Loucy (cell line): Measurements from ENCODE around the gene CPSF7.

ENCODE experiments used
- H2AFZ ChIP-seq: fragments of 200-600 bp; sonication (generic); 2 replicates; pipeline ENCODE4 v1.6.0; 2016; ENCODE audit warnings: antibody characterized with exemption, mild to moderate bottlenecking, low read length, moderate library complexity
- H3F3A ChIP-seq: fragments of 200-600 bp; 2 replicates; pipeline ENCODE4 v1.6.0; 2016; ENCODE audit warnings: antibody characterized with exemption, low read depth, mild to moderate bottlenecking
- H3K27me3 ChIP-seq: fragments of 200-600 bp; sonication (generic); 2 replicates; pipeline ENCODE4 v1.6.1; 2014; ENCODE audit warnings: low read length, mild to moderate bottlenecking; ENCODE audit not compliant: insufficient read depth, poor library complexity, severe bottlenecking
- H3K36me3 ChIP-seq: fragments of 200-600 bp; sonication (generic); 2 replicates; pipeline ENCODE4 v1.6.1; 2016; ENCODE audit warnings: low read length; ENCODE audit not compliant: insufficient read depth
- H3K4me1 ChIP-seq: fragments of 200-600 bp; sonication (generic); 2 replicates; pipeline ENCODE4 v1.5.1; 2014; ENCODE audit warnings: low read length, mild to moderate bottlenecking; ENCODE audit not compliant: insufficient read depth, poor library complexity, severe bottlenecking
- H3K4me2 ChIP-seq: fragments of 200-600 bp; sonication (generic); 2 replicates; pipeline ENCODE4 v1.6.0; 2014; ENCODE audit warnings: antibody characterized with exemption, low read length, low read depth, mild to moderate bottlenecking; ENCODE audit not compliant: poor library complexity, severe bottlenecking
- H3K4me3 ChIP-seq: fragments of 200-600 bp; sonication (generic); 2 replicates; pipeline ENCODE4 v1.5.1; 2014; ENCODE audit warnings: low read length, mild to moderate bottlenecking, mixed read lengths; ENCODE audit not compliant: poor library complexity, severe bottlenecking
- H3K79me2 ChIP-seq: fragments of 200-600 bp; sonication (generic); 2 replicates; pipeline ENCODE4 v1.6.1; 2014; ENCODE audit warnings: low read length; ENCODE audit not compliant: insufficient read depth
- H3K9ac ChIP-seq: fragments of 200-600 bp; sonication (generic); 2 replicates; pipeline ENCODE4 v1.6.0; 2014; ENCODE audit warnings: mild to moderate bottlenecking, low read depth, low read length, moderate library complexity; ENCODE audit not compliant: poor library complexity, severe bottlenecking
- H3K9me2 ChIP-seq: fragments of 200-600 bp; sonication (generic); replicated peaks from 2 replicates; pipeline ENCODE4 v1.6.1; 2016; ENCODE audit warnings: low read depth, low read length, mixed read lengths
- H3K9me3 ChIP-seq: fragments of 200-600 bp; sonication (generic); 2 replicates; pipeline ENCODE4 v1.6.1; 2014; ENCODE audit warnings: mild to moderate bottlenecking, antibody characterized with exemption, low read length, low read depth; ENCODE audit not compliant: insufficient read depth
- H4K20me1 ChIP-seq: fragments of 200-600 bp; sonication (generic); 2 replicates; pipeline ENCODE4 v1.6.0; 2014; ENCODE audit warnings: antibody characterized with exemption, low read length, mild to moderate bottlenecking; ENCODE audit not compliant: insufficient read depth, poor library complexity, severe bottlenecking
- CTCF ChIP-seq: fragments of 200-600 bp; sonication (generic); conservative IDR thresholded peaks from 2 replicates; pipeline ENCODE4 v1.5.1; 2014; ENCODE audit warnings: mild to moderate bottlenecking, antibody characterized with exemption, low read length
- EZH2phosphoT487 ChIP-seq: fragments of 200-600 bp; IDR thresholded peaks from 2 replicates; pipeline ENCODE4 v1.6.1; 2018; ENCODE audit warnings: antibody characterized with exemption, mild to moderate bottlenecking, moderate library complexity, borderline replicate concordance

The CPSF7 gene

GRCh38 chr11:61406991-61407728 lies 22.6 kb downstream of the CPSF7 start:
- TF ChIP-seq CTCF (no peak), EZH2phosphoT487 (no peak)
- Histone ChIP-seq H3K4me1 (no peaks in the 10 kb centered on the region), H3K79me2 (no peaks in the 10 kb centered on the region), H3K4me2 (no peak overlapping the region), H3F3A (peaks cover 3% of the 10 kb centered on the region; the same call in 1 of the 2 replicates), H3K9ac (no peak overlapping the region), H3K9me2 (no peaks in the 10 kb centered on the region), H3K36me3 (peaks cover 93% of the 10 kb centered on the region; the same call in 1 of the 2 replicates), H2AFZ (no peak overlapping the region), H3K27me3 (no peaks in the 10 kb centered on the region), H3K9me3 (no peaks in the 10 kb centered on the region), H4K20me1 (peaks cover 5% of the 10 kb centered on the region), H3K4me3 (no peak overlapping the region)

GRCh38 chr11:61406067-61406466 lies 23.7 kb downstream of the CPSF7 start:
- H3K9ac ChIP-seq: no peak overlapping the region
- H3K27me3 ChIP-seq: no peaks in the 10 kb centered on the region
- no peaks in the 10 kb centered on the region for H3K79me2 ChIP-seq
- H3F3A ChIP-seq: peaks cover 3% of the 10 kb centered on the region; the same call in 1 of the 2 replicates
- H3K36me3 ChIP-seq: peaks cover 92% of the 10 kb centered on the region; the same call in 1 of the 2 replicates
- no peaks in the 10 kb centered on the region for H3K9me3 ChIP-seq
- no peaks in the 10 kb centered on the region for H3K4me1 ChIP-seq
- H2AFZ ChIP-seq: no peak overlapping the region
- H3K9me2 ChIP-seq: no peaks in the 10 kb centered on the region
- TF ChIP-seq EZH2phosphoT487: no peak
- TF ChIP-seq CTCF: no peak
- H3K4me2 ChIP-seq: no peak overlapping the region
- peaks cover 5% of the 10 kb centered on the region for H4K20me1 ChIP-seq
- H3K4me3 ChIP-seq: no peak overlapping the region

- Histone ChIP-seq H3K4me2 (no peak overlapping the region), H3K79me2 (no peaks in the 10 kb centered on the region), H3K9ac (no peak overlapping the region), H3K4me1 (no peaks in the 10 kb centered on the region), H3F3A (peaks cover 3% of the 10 kb centered on the region; the same call in 1 of the 2 replicates), H3K4me3 (no peak overlapping the region), H3K36me3 (peaks cover 88% of the 10 kb centered on the region; the same call in 1 of the 2 replicates), H3K27me3 (no peaks in the 10 kb centered on the region), H3K9me3 (no peaks in the 10 kb centered on the region), H4K20me1 (peaks cover 5% of the 10 kb centered on the region), H2AFZ (no peak overlapping the region), H3K9me2 (no peaks in the 10 kb centered on the region)
- TF ChIP-seq EZH2phosphoT487: no peak
Measured at GRCh38 chr11:61404641-61405040, 25.1 kb downstream of the CPSF7 start.
